Measurements from ENCODE around the gene ITCH.

DNA sequence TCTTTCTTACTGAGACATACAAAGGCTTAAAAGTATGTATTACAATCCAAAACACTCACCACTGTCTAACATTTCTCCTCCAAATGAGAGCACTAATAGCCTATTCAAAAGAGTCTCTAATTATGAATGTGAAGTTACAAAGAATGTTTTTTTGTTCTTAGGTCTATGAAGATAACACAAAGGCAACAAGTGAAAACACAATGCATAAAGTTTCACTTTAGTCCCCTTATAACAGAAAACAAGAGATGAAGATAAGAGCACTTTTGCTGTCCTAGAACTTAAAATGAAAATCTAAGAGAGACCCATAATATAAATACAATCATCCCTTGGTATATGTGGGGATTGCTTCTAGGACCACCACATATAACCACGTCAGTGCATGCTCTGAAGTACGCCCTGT, 25.6 kb downstream of the ITCH start:
- TF ChIP-seq, protein P1, sequence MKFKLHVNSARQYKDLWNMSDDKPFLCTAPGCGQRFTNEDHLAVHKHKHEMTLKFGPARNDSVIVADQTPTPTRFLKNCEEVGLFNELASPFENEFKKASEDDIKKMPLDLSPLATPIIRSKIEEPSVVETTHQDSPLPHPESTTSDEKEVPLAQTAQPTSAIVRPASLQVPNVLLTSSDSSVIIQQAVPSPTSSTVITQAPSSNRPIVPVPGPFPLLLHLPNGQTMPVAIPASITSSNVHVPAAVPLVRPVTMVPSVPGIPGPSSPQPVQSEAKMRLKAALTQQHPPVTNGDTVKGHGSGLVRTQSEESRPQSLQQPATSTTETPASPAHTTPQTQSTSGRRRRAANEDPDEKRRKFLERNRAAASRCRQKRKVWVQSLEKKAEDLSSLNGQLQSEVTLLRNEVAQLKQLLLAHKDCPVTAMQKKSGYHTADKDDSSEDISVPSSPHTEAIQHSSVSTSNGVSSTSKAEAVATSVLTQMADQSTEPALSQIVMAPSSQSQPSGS (IDR thresholded peaks at IDR 0.05; ENCODE audit: low read length) = no peak
- no peak for TF ChIP-seq TBP (IDR thresholded peaks at IDR 0.05; ENCODE audit: low read depth, low read length)
- TF ChIP-seq, protein P2, sequence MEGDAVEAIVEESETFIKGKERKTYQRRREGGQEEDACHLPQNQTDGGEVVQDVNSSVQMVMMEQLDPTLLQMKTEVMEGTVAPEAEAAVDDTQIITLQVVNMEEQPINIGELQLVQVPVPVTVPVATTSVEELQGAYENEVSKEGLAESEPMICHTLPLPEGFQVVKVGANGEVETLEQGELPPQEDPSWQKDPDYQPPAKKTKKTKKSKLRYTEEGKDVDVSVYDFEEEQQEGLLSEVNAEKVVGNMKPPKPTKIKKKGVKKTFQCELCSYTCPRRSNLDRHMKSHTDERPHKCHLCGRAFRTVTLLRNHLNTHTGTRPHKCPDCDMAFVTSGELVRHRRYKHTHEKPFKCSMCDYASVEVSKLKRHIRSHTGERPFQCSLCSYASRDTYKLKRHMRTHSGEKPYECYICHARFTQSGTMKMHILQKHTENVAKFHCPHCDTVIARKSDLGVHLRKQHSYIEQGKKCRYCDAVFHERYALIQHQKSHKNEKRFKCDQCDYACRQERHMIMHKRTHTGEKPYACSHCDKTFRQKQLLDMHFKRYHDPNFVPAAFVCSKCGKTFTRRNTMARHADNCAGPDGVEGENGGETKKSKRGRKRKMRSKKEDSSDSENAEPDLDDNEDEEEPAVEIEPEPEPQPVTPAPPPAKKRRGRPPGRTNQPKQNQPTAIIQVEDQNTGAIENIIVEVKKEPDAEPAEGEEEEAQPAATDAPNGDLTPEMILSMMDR (IDR thresholded peaks at IDR 0.05; ENCODE audit: control extremely low read depth in 1 of 3, insufficient read depth in 1 of 3, low read depth in 1 of 3, low read length in 3 of 3) = no peak
